ENCODE results near the gene AMN.

DNA sequence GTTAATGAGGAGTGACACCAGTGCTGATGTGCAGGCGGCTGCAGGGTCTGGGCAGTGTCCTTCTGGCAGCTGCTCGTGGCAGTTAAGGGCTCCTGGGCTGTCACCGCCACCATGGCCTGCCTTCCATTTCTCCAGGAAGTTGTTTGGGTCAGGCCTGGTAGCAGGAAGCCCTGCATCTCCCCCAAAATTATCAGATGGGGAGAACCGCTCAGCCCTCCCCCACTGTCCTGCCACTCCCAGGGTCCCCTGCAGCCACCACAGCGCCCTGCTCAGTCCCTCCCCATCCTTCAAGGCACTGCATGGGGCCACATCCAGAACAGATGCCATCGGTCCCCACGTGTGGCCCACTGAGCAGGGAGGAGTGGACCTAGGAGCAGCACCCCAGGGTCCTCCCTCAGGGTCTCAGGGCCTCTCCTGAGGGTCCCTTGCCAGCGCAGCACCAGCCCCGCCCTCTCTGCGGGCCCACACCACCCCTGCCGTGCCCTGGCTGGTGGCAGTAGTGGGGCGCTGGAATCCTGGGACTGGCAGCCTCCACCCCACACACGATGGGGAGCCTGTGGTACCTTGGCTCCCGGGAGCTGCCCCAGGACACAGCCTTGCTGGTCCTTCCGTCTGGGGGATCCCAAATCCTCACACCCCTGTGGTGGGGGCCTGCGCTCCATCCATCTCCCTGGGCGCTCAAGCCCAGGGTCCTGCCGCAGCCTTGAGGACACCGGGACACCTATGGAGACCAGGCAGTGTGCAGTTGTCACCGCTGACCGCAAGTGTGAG lies 10.3 kb upstream of the AMN start:
- no peak for TF ChIP-seq POLR2A (IDR thresholded peaks at IDR 0.05; ENCODE audit: low read length)
- no peak for TF ChIP-seq GATA1 (IDR thresholded peaks at IDR 0.05; ENCODE audit: low read depth, low read length)

All from erythroblast (primary cell).